ENCODE data around the gene PDIA2. TPM values are rescaled to one million over a fixed set of nuclear protein-coding genes. Genes with fewer than 3 reads are reported as not detected.

The PDIA2 gene
- total and polyA plus RNA-seq, 4 donors: 0.03 to 0.09 TPM; not detected in 2

- Histone ChIP-seq H3K4me3 (ENCODE audit: low read depth in 1 of 3, low read length in 3 of 3) (no peak overlapping the region), H3K9ac (ENCODE audit: low read depth in 1 of 2, low read length in 2 of 2) (no peak overlapping the region), H3K36me3 (ENCODE audit: control insufficient read depth in 4 of 4, insufficient read depth in 3 of 4, low read depth in 1 of 4, low read length in 3 of 4) (peaks cover 3 to 38% (median 11%) of the 10 kb centered on the region in 4 donors), H3K27ac (ENCODE audit: low read depth in 1 of 2, low read length in 2 of 2) (no peak overlapping the region), H3K27me3 (ENCODE audit: control insufficient read depth in 4 of 4, insufficient read depth in 4 of 4, low read length in 3 of 4) (no peaks in the 10 kb centered on the region), H3K4me1 (ENCODE audit: control insufficient read depth in 4 of 4, insufficient read depth in 4 of 4, low read length in 3 of 4) (no peaks in the 10 kb centered on the region), H3K9me3 (ENCODE audit: control insufficient read depth in 4 of 4, low read length in 3 of 4) (no peaks in the 10 kb centered on the region)
- WGBS: 96% methylated on average over 15 of the region's 15 CpGs
- TF ChIP-seq GABPA (IDR thresholded peaks at IDR 0.05 in 1 of 2, conservative IDR thresholded peaks at IDR 0.05 in 1 of 2) (no peak), TAF1 (conservative IDR thresholded peaks at IDR 0.05) (no peak), YY1 (IDR thresholded peaks at IDR 0.05) (no peak)
- DNase-seq (ENCODE audit: low spot score): no peak
Measured at GRCh38 chr16:311725-312124, 28.8 kb downstream of the PDIA2 start.

GRCh38 chr16:314351-314750, 31.4 kb downstream of the PDIA2 start:
- TF ChIP-seq HNF4G (IDR thresholded peaks at IDR 0.05) (no peak), RAD21 (IDR thresholded peaks at IDR 0.05) (no peak), ZBTB33 (IDR thresholded peaks at IDR 0.05) (no peak), GABPA (IDR thresholded peaks at IDR 0.05 in 1 of 2, conservative IDR thresholded peaks at IDR 0.05 in 1 of 2) (no peak), ATF3 (IDR thresholded peaks at IDR 0.05) (no peak), FOXA1 (IDR thresholded peaks at IDR 0.05) (no peak), RXRA (IDR thresholded peaks at IDR 0.05) (no peak), CTCF (IDR thresholded peaks at IDR 0.05; ENCODE audit: low read depth, low read length, missing input control) (no peak), SP1 (IDR thresholded peaks at IDR 0.05) (no peak), EGR1 (IDR thresholded peaks at IDR 0.05; ENCODE audit: low read depth in 2 of 2) (no peak), JUND (IDR thresholded peaks at IDR 0.05) (no peak), YY1 (IDR thresholded peaks at IDR 0.05) (no peak), TAF1 (conservative IDR thresholded peaks at IDR 0.05) (no peak), FOXA2 (IDR thresholded peaks at IDR 0.05) (no peak), REST (IDR thresholded peaks at IDR 0.05) (no peak), HNF4A (conservative IDR thresholded peaks at IDR 0.05) (no peak), MAX (IDR thresholded peaks at IDR 0.05) (no peak)
- no peak overlapping the region for H3K9ac ChIP-seq (ENCODE audit: low read depth in 1 of 2, low read length in 2 of 2)
- H3K27ac ChIP-seq (ENCODE audit: low read depth in 1 of 2, low read length in 2 of 2): no peak overlapping the region
- no peaks in the 10 kb centered on the region for H3K4me1 ChIP-seq (ENCODE audit: control insufficient read depth in 4 of 4, insufficient read depth in 4 of 4, low read length in 3 of 4)
- peaks cover 0 to 32% (median 8%) of the 10 kb centered on the region in 4 donors for H3K36me3 ChIP-seq (ENCODE audit: control insufficient read depth in 4 of 4, insufficient read depth in 3 of 4, low read depth in 1 of 4, low read length in 3 of 4)
- DNase-seq (ENCODE audit: low spot score): no peak
- no peaks in the 10 kb centered on the region for H3K9me3 ChIP-seq (ENCODE audit: control insufficient read depth in 4 of 4, low read length in 3 of 4)
- no peak overlapping the region for H3K4me3 ChIP-seq (ENCODE audit: low read depth in 1 of 3, low read length in 3 of 3)
- WGBS: 96% methylated on average over 16 of the region's 16 CpGs
- no peaks in the 10 kb centered on the region for H3K27me3 ChIP-seq (ENCODE audit: control insufficient read depth in 4 of 4, insufficient read depth in 4 of 4, low read length in 3 of 4)
